HEK293 (cell line): ENCODE results near the gene NTSR1.

Experiments used
- ATF2 ChIP-seq: fragments of 450-650 bp; formaldehyde crosslinking; IDR thresholded peaks from 2 replicates; pipeline ENCODE4 v1.5.1; 2016; ENCODE audit warnings: missing biosample characterization, missing genetic modification characterization, low read depth
- CTCF ChIP-seq: fragments of 450-650 bp; formaldehyde crosslinking; IDR thresholded peaks from 2 replicates; pipeline ENCODE4 v1.5.1; 2016; ENCODE audit warnings: missing biosample characterization, missing genetic modification characterization
- HOXA7 ChIP-seq: sonication (generic); formaldehyde crosslinking; IDR thresholded peaks from 2 replicates; pipeline ENCODE4 v1.8.1; 2022; ENCODE audit warnings: missing genetic modification reagents, borderline replicate concordance
- SALL2 ChIP-seq: fragments of 450-650 bp; formaldehyde crosslinking; IDR thresholded peaks from 2 replicates; pipeline ENCODE4 v1.5.0; 2017; ENCODE audit warnings: missing biosample characterization, mild to moderate bottlenecking, missing genetic modification characterization, borderline replicate concordance
- ZNF112 ChIP-seq: fragments of 450-650 bp; formaldehyde crosslinking; IDR thresholded peaks from 2 replicates; pipeline ENCODE4 v1.5.0; 2017; ENCODE audit warnings: missing biosample characterization, missing genetic modification characterization
- ZNF202 ChIP-seq: fragments of 450-650 bp; formaldehyde crosslinking; IDR thresholded peaks from 2 replicates; pipeline ENCODE4 v1.5.1; 2016; ENCODE audit warnings: missing biosample characterization, missing genetic modification characterization, borderline replicate concordance
- ZNF513 ChIP-seq: fragments of 450-650 bp; IDR thresholded peaks from 2 replicates; pipeline ENCODE4 v1.5.1; 2018; ENCODE audit warnings: missing biosample characterization, missing genetic modification characterization
- ZNF600 ChIP-seq: fragments of 450-650 bp; formaldehyde crosslinking; IDR thresholded peaks from 2 replicates; pipeline ENCODE4 v1.5.1; 2016; ENCODE audit warnings: missing biosample characterization, missing genetic modification characterization

- TF ChIP-seq ATF2 (no peak), ZNF600 (no peak), SALL2 (tag by site-specific recombination) (no peak), HOXA7 (CRISPR knock-in tag) (no peak), ZNF202 (tag by site-specific recombination) (no peak), ZNF513 (tag by site-specific recombination) (no peak), CTCF (no peak), ZNF112 (tag by site-specific recombination) (no peak)
These were observed 84.5 kb downstream of the NTSR1 start for GRCh38 chr20:62792940-62793756.
